CD4-positive, alpha-beta memory T cell (primary cell): ENCODE data around the gene GALR1. TPM values are rescaled to one million over a fixed set of nuclear protein-coding genes. Genes with fewer than 3 reads are reported as not detected.

Source experiments
- CTCF ChIA-PET: fragments of 350-600 bp; sonication (Branson Sonifier 250); formaldehyde crosslinking; loops from one replicate; lab custom pipeline; 2021; ENCODE audit warnings: inconsistent platforms; ENCODE audit not compliant: partially characterized antibody; lab: Charles Lee
- POLR2A ChIA-PET: fragments of 350-600 bp; sonication (Branson Sonifier 250); formaldehyde crosslinking; loops from one replicate; lab custom pipeline; 2021; ENCODE audit not compliant: partially characterized antibody; lab: Charles Lee
- DNase-seq, 5 donors: peaks; one replicate each; pipeline versions ENCODE4 v3.0.0 to v3.0.0-alpha.2; 2020 to 2022; ENCODE audit warnings: mixed read lengths in 1 of 5
- H3K27ac ChIP-seq: one replicate; pipeline ENCODE4 v1.7.0; 2013; ENCODE audit warnings: low read depth, low read length
- H3K27me3 ChIP-seq: 2 replicates; pipeline ENCODE4 v1.7.0; 2013; ENCODE audit warnings: mild to moderate bottlenecking, low read length, moderate library complexity; ENCODE audit not compliant: insufficient read depth
- H3K36me3 ChIP-seq: 2 replicates; pipeline ENCODE4 v1.7.0; 2013; ENCODE audit warnings: mild to moderate bottlenecking, low read length, moderate library complexity; ENCODE audit not compliant: insufficient read depth
- H3K4me1 ChIP-seq: 2 replicates; pipeline ENCODE4 v1.7.0; 2013; ENCODE audit warnings: mild to moderate bottlenecking, low read length, moderate library complexity; ENCODE audit not compliant: insufficient read depth
- H3K4me3 ChIP-seq, 2 donors: one replicate each; pipeline ENCODE4 v1.7.0; 2013; ENCODE audit warnings: low read length in 2 of 2, mild to moderate bottlenecking in 1 of 2
- H3K9me3 ChIP-seq, 2 donors: one replicate each; pipeline ENCODE4 v1.7.0; 2013; ENCODE audit warnings: low read length in 2 of 2, control low read depth in 1 of 2; ENCODE audit not compliant: control insufficient read depth in 1 of 2
- H3K27ac Mint-ChIP-seq, 7 donors: one replicate each; pipeline ENCODE4 v1.8.0; 2020 to 2021; ENCODE audit warnings: mixed read lengths in 7 of 7, mild to moderate bottlenecking in 6 of 7, inconsistent platforms in 3 of 7, moderate library complexity in 3 of 7
- H3K27me3 Mint-ChIP-seq, 2 donors: one replicate each; pipeline ENCODE4 v1.8.0; 2020 to 2021; ENCODE audit warnings: mixed read lengths in 2 of 2
- H3K36me3 Mint-ChIP-seq, 2 donors: one replicate each; pipeline ENCODE4 v1.8.0; 2020 to 2021; ENCODE audit warnings: mixed read lengths in 2 of 2, inconsistent platforms in 1 of 2, mild to moderate bottlenecking in 1 of 2
- H3K4me1 Mint-ChIP-seq, 4 donors: one replicate each; pipeline ENCODE4 v1.8.0; 2020 to 2021; ENCODE audit warnings: mixed read lengths in 4 of 4, mild to moderate bottlenecking in 1 of 4
- H3K4me3 Mint-ChIP-seq, 8 donors: one replicate each; pipeline ENCODE4 v1.8.0; 2020 to 2021; ENCODE audit warnings: mixed read lengths in 8 of 8, mild to moderate bottlenecking in 7 of 8, moderate library complexity in 6 of 8, inconsistent platforms in 3 of 8
- H3K9me3 Mint-ChIP-seq, 8 donors: one replicate each; pipeline ENCODE4 v1.8.0; 2020 to 2021; ENCODE audit warnings: mixed read lengths in 8 of 8, mild to moderate bottlenecking in 5 of 8, inconsistent platforms in 3 of 8, moderate library complexity in 1 of 8
- intact Hi-C: fragments of 100-400 bp; cut with micrococcal nuclease; formaldehyde crosslinking; loops from one replicate; pipeline ENCODE4 v1.15.1; 2023
- polyA plus RNA-seq, 2 donors: library from polyadenylated mRNA; unstranded; fragments of 300-500 nt; fragmentation: Illumina TruSeq; gene quantifications; one replicate each; pipeline ENCODE4 v1.2.3, GENCODE V29; 2021
- total RNA-seq, 2 experiments: library from RNA; stranded (reverse); gene quantifications; one replicate each; pipeline ENCODE4 v1.2.3, GENCODE V29; 2021

GALR1 gene
- total and polyA plus RNA-seq, 4 experiments from 2014 or later = not detected

GRCh38 chr18:77206676-77207374 is 42.8 kb upstream of the GALR1 start:
- intact Hi-C loops = loop anchor here (2.0 to 10.0 kb wide), 4 partner anchors 66 to 382 kb away; partner anchors contain the start of gene ZNF236
- Histone ChIP-seq H3K27ac (no peak overlapping the region), H3K4me3 (no peak overlapping the region), H3K4me1 (peaks cover 37% of the 10 kb centered on the region), H3K9me3 (no peaks in the 10 kb centered on the region), H3K27me3 (no peaks in the 10 kb centered on the region), H3K36me3 (no peaks in the 10 kb centered on the region)
- no peaks in the 10 kb centered on the region for H3K9me3 Mint-ChIP-seq
- peak overlapping the region in 5 of 7 donors; percentile 14 to 91 (median 80) for H3K27ac Mint-ChIP-seq
- peak overlapping the region in 2 of 8 donors; percentile 60 to 66 for H3K4me3 Mint-ChIP-seq
- DNase-seq = no peak
- H3K27me3 Mint-ChIP-seq = peaks cover 0 to 4% of the 10 kb centered on the region in 2 donors
- peaks cover 29 to 51% (median 39%) of the 10 kb centered on the region in 4 donors for H3K4me1 Mint-ChIP-seq
- POLR2A ChIA-PET = interaction anchor here (0.7 to 2.5 kb wide), 7 partner anchors 11 to 207 kb away, joined by 3 to 16 read pairs (median 3); partner anchors contain the start of gene MBP
- CTCF ChIA-PET = interaction anchor here (1.2 to 8.2 kb wide), 9 partner anchors 82 to 207 kb away, joined by 3 to 51 read pairs (median 6); no protein-coding TSS in a partner anchor
- no peaks in the 10 kb centered on the region for H3K36me3 Mint-ChIP-seq

- Histone ChIP-seq H3K27me3 (no peaks in the 10 kb centered on the region), H3K4me3 (no peak overlapping the region), H3K9me3 (no peaks in the 10 kb centered on the region), H3K27ac (no peak overlapping the region), H3K4me1 (peaks cover 37% of the 10 kb centered on the region), H3K36me3 (no peaks in the 10 kb centered on the region)
- peaks cover 29 to 52% (median 41%) of the 10 kb centered on the region in 4 donors for H3K4me1 Mint-ChIP-seq
- POLR2A ChIA-PET = interaction anchor here (0.9 to 2.5 kb wide), 6 partner anchors 10 to 207 kb away, joined by 3 to 16 read pairs (median 4); partner anchors contain the start of gene MBP
- peak overlapping the region; percentile 41 to 92 (median 85) for H3K27ac Mint-ChIP-seq
- DNase-seq = peak; percentile 55 to 79 (median 67)
- H3K27me3 Mint-ChIP-seq = peaks cover 0 to 4% of the 10 kb centered on the region in 2 donors
- intact Hi-C loops = loop anchor here (2.0 to 10.0 kb wide), 4 partner anchors 67 to 383 kb away; partner anchors contain the start of gene ZNF236
- CTCF ChIA-PET = interaction anchor here (0.7 to 8.2 kb wide), 12 partner anchors 67 to 208 kb away, joined by 3 to 51 read pairs (median 5); no protein-coding TSS in a partner anchor
- H3K4me3 Mint-ChIP-seq = peak overlapping the region; percentile 60 to 80 (median 72)
- H3K36me3 Mint-ChIP-seq = no peaks in the 10 kb centered on the region
- no peaks in the 10 kb centered on the region for H3K9me3 Mint-ChIP-seq
Observed at GRCh38 chr18:77207540-77207939, 42.1 kb upstream of the GALR1 start.

GRCh38 chr18:77208964-77209363 is 40.7 kb upstream of the GALR1 start:
- peak overlapping the region; percentile 87 to 98 (median 96) for H3K27ac Mint-ChIP-seq
- DNase-seq = peak in 4 of 5 donors; percentile 38 to 54 (median 54)
- peaks cover 29 to 52% (median 41%) of the 10 kb centered on the region in 4 donors for H3K4me1 Mint-ChIP-seq

GRCh38 chr18:77209587-77209986 is 40.1 kb upstream of the GALR1 start:
- no peaks in the 10 kb centered on the region for H3K9me3 ChIP-seq
- Mint-ChIP-seq H3K4me1 (peaks cover 29 to 52% (median 41%) of the 10 kb centered on the region in 4 donors), H3K27me3 (peaks cover 0 to 3% of the 10 kb centered on the region in 2 donors), H3K9me3 (no peaks in the 10 kb centered on the region), H3K27ac (peak overlapping the region; percentile 87 to 98 (median 96)), H3K36me3 (no peaks in the 10 kb centered on the region), H3K4me3 (peak overlapping the region; percentile 80 to 96 (median 95))
- peaks cover 37% of the 10 kb centered on the region for H3K4me1 ChIP-seq
- H3K27ac ChIP-seq = peak overlapping the region; percentile 63
- intact Hi-C loops = loop anchor here (5.0 to 10.0 kb wide), 3 partner anchors 102 to 385 kb away; partner anchors contain the start of gene ZNF236
- H3K27me3 ChIP-seq = no peaks in the 10 kb centered on the region
- CTCF ChIA-PET = interaction anchor here (0.7 to 8.2 kb wide), 6 partner anchors 76 to 209 kb away, joined by 3 to 88 read pairs (median 22); partner anchors contain the start of gene MBP
- H3K36me3 ChIP-seq = no peaks in the 10 kb centered on the region
- H3K4me3 ChIP-seq = no peak overlapping the region
- no peak for DNase-seq
- POLR2A ChIA-PET = interaction anchor here (1.1 to 3.9 kb wide), 4 partner anchors 77 to 209 kb away, joined by 3 to 21 read pairs (median 4); partner anchors contain the start of gene MBP

More at GRCh38 chr18:77208964-77209363, 40.7 kb upstream of the GALR1 start:
- H3K9me3 ChIP-seq = no peaks in the 10 kb centered on the region
- H3K4me3 ChIP-seq = peak overlapping the region; percentile 32 to 64
- Mint-ChIP-seq H3K9me3 (no peaks in the 10 kb centered on the region), H3K36me3 (no peaks in the 10 kb centered on the region), H3K4me3 (peak overlapping the region; percentile 80 to 96 (median 95)), H3K27me3 (peaks cover 0 to 4% of the 10 kb centered on the region in 2 donors)
- no peaks in the 10 kb centered on the region for H3K27me3 ChIP-seq
- CTCF ChIA-PET = interaction anchor here (0.7 to 8.2 kb wide), 5 partner anchors 108 to 209 kb away, joined by 3 to 88 read pairs (median 28); no protein-coding TSS in a partner anchor
- H3K4me1 ChIP-seq = peaks cover 37% of the 10 kb centered on the region
- H3K27ac ChIP-seq = peak overlapping the region; percentile 63
- H3K36me3 ChIP-seq = no peaks in the 10 kb centered on the region
- POLR2A ChIA-PET = interaction anchor here (1.0 to 3.9 kb wide), 6 partner anchors 8 to 209 kb away, joined by 3 to 21 read pairs (median 5); partner anchors contain the start of gene MBP
- intact Hi-C loops = loop anchor here (5.0 to 10.0 kb wide), 3 partner anchors 102 to 384 kb away; partner anchors contain the start of gene ZNF236

GRCh38 chr18:77210249-77210648 is 39.4 kb upstream of the GALR1 start:
- no peaks in the 10 kb centered on the region for H3K27me3 ChIP-seq
- Mint-ChIP-seq H3K27ac (peak overlapping the region in 5 of 7 donors; percentile 42 to 82 (median 57)), H3K36me3 (no peaks in the 10 kb centered on the region), H3K4me3 (peak overlapping the region in 5 of 8 donors; percentile 21 to 96 (median 64)), H3K4me1 (peaks cover 29 to 52% (median 41%) of the 10 kb centered on the region in 4 donors), H3K9me3 (no peaks in the 10 kb centered on the region), H3K27me3 (no peaks in the 10 kb centered on the region)
- peaks cover 37% of the 10 kb centered on the region for H3K4me1 ChIP-seq
- ChIA-PET POLR2A (interaction anchor here (0.7 to 3.9 kb wide), 6 partner anchors 78 to 210 kb away, joined by 3 to 21 read pairs (median 4); partner anchors contain the start of gene MBP), CTCF (interaction anchor here (1.3 to 8.2 kb wide), 15 partner anchors 9 to 407 kb away, joined by 3 to 88 read pairs (median 10); partner anchors contain the start of gene MBP)
- no peak overlapping the region for H3K4me3 ChIP-seq
- no peaks in the 10 kb centered on the region for H3K36me3 ChIP-seq
- no peak overlapping the region for H3K27ac ChIP-seq
- intact Hi-C loops = no loop called here
- H3K9me3 ChIP-seq = no peaks in the 10 kb centered on the region
- no peak for DNase-seq

GRCh38 chr18:77218642-77219041 is 31.0 kb upstream of the GALR1 start:
- Mint-ChIP-seq H3K36me3 (no peaks in the 10 kb centered on the region), H3K27me3 (peaks cover 0 to 6% of the 10 kb centered on the region in 2 donors), H3K4me3 (no peak overlapping the region), H3K27ac (no peak overlapping the region), H3K9me3 (peaks cover 0 to 4% (median 0%) of the 10 kb centered on the region in 8 donors), H3K4me1 (peaks cover 0 to 2% (median under 1%) of the 10 kb centered on the region in 4 donors)
- no peaks in the 10 kb centered on the region for H3K9me3 ChIP-seq
- intact Hi-C loops = no loop called here
- DNase-seq = no peak
- POLR2A ChIA-PET = interaction anchor here (1.8 kb wide), 1 partner anchor 11 kb away, joined by 4 read pairs; no protein-coding TSS in a partner anchor
- H3K27me3 ChIP-seq = no peaks in the 10 kb centered on the region
- no peak overlapping the region for H3K27ac ChIP-seq
- no peaks in the 10 kb centered on the region for H3K4me1 ChIP-seq
- CTCF ChIA-PET = interaction anchor here (1.3 kb wide), 2 partner anchors 218 to 416 kb away, joined by 3 to 4 read pairs; no protein-coding TSS in a partner anchor
- H3K4me3 ChIP-seq = no peak overlapping the region
- H3K36me3 ChIP-seq = no peaks in the 10 kb centered on the region
